NB4 (cell line): ENCODE measurements around the gene APH1B.

ENCODE experiments used
- CTCF ChIP-seq: IDR thresholded peaks from one replicate; pipeline ENCODE4 v1.5.1; 2012; ENCODE audit warnings: low read depth, low read length
- POLR2A ChIP-seq: IDR thresholded peaks from 2 replicates; pipeline ENCODE4 v1.6.1; 2011; ENCODE audit warnings: mild to moderate bottlenecking; ENCODE audit not compliant: insufficient read length; ENCODE audit errors: extremely low read depth

- no peak for TF ChIP-seq POLR2A
- TF ChIP-seq CTCF: no peak
Observed at GRCh38 chr15:63319065-63319464, 41.7 kb downstream of the APH1B start.
